ENCODE results near the gene BORCS6. TPM values are rescaled to one million over a fixed set of nuclear protein-coding genes. Genes with fewer than 3 reads are reported as not detected.

BORCS6 gene
- total RNA-seq, 2 donors from 2014 or later: 8.3 to 8.7 TPM

DNA sequence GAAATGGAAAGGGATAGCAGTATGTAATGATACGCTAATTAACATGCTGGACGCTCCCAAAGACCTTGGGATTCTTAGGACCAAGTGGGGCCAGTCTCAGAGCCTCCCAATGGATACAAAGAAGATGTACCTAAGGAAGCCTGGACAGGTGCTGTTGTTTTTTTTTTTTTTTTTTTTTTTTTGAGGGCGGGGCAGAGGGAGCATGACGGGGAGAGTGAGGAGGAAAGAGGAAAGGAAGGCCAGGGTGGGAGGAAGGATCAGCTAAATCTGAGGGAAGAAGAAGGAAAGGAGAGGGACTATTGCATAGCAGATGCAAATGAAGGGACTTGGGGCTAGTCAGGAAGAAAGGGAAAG is 29.8 kb downstream of the BORCS6 start:
- peaks cover 8% of the 10 kb centered on the region for H3K36me3 Mint-ChIP-seq (ENCODE audit: low read depth)
- peak overlapping the region; percentile 90 for H3K4me3 Mint-ChIP-seq
- H3K27ac Mint-ChIP-seq: no peak overlapping the region
- ATAC-seq (no peak), DNase-seq (no peak)
- peaks cover 50% of the 10 kb centered on the region for H3K4me1 Mint-ChIP-seq
- H3K9me3 ChIP-seq (ENCODE audit: control insufficient read depth, low read length, poor library complexity, severe bottlenecking): no peaks in the 10 kb centered on the region
- H3K27me3 Mint-ChIP-seq: no peaks in the 10 kb centered on the region

- DNase-seq (no peak), ATAC-seq (no peak)
- Mint-ChIP-seq H3K4me3 (peak overlapping the region; percentile 2), H3K36me3 (ENCODE audit: low read depth) (peaks cover 8% of the 10 kb centered on the region), H3K4me1 (peaks cover 50% of the 10 kb centered on the region), H3K27ac (no peak overlapping the region), H3K27me3 (no peaks in the 10 kb centered on the region)
- no peaks in the 10 kb centered on the region for H3K9me3 ChIP-seq (ENCODE audit: control insufficient read depth, low read length, poor library complexity, severe bottlenecking)
Measured at GRCh38 chr17:8159459-8160223, 30.3 kb downstream of the BORCS6 start.

- no peak for ATAC-seq
- Mint-ChIP-seq H3K27me3 (no peaks in the 10 kb centered on the region), H3K36me3 (ENCODE audit: low read depth) (peaks cover 9% of the 10 kb centered on the region), H3K27ac (no peak overlapping the region), H3K4me3 (peak overlapping the region; percentile 73), H3K4me1 (peaks cover 54% of the 10 kb centered on the region)
- no peak for DNase-seq
- no peaks in the 10 kb centered on the region for H3K9me3 ChIP-seq (ENCODE audit: control insufficient read depth, low read length, poor library complexity, severe bottlenecking)
Measured at GRCh38 chr17:8159032-8159400, 31.0 kb downstream of the BORCS6 start.

GRCh38 chr17:8158267-8159031 is 31.5 kb downstream of the BORCS6 start:
- H3K27ac Mint-ChIP-seq: no peak overlapping the region

DNA sequence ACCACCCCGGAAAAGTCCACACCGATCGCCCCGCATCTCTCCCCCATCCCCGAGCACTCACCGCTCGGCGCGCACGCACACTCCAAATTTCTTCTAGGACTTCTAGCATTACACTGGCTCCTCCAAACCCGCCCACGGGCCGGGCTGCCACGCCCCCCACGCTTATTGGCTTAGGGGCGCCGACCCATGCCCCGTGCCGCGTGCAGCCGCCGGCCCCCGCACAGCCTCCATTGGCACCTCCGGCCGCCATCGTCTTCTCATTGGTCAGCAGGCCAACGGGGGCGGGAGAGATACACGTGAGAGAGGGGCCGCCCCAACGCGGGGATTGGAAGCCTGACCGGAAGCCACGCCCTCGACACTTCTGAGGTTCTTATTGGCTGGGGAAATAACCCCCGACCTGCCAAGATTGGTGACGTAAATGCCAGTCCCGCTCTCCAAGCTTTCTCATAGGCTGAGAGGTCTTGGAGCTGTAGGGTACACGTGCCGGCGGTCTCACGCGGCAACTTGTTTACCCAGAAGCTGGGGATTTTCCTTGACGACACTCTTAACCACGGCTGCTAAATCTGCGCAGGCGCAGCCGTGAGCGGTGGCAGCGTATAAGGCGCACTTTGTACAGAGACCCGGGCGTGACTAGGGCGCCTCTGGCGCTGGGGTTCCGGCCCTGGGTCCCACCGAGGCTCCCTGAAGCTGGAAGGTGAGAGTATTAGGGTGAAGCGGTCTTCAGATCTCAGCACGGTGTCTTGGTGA is 33.6 kb downstream of the BORCS6 start:
- Mint-ChIP-seq H3K4me1 (peaks cover 63% of the 10 kb centered on the region), H3K27ac (no peak overlapping the region), H3K4me3 (no peak overlapping the region), H3K27me3 (no peaks in the 10 kb centered on the region), H3K36me3 (ENCODE audit: low read depth) (peaks cover 21% of the 10 kb centered on the region)
- DNase-seq: peak; percentile 99 to 100 (median 99)
- H3K9me3 ChIP-seq (ENCODE audit: control insufficient read depth, low read length, poor library complexity, severe bottlenecking): no peaks in the 10 kb centered on the region
- ATAC-seq: peak; percentile 75

More at GRCh38 chr17:8158267-8159031, 31.5 kb downstream of the BORCS6 start:
- H3K4me3 Mint-ChIP-seq: peak overlapping the region; percentile 73
- H3K27me3 Mint-ChIP-seq: no peaks in the 10 kb centered on the region
- H3K9me3 ChIP-seq (ENCODE audit: control insufficient read depth, low read length, poor library complexity, severe bottlenecking): no peaks in the 10 kb centered on the region
- DNase-seq: peak; percentile 72 to 89 (median 75)
- H3K36me3 Mint-ChIP-seq (ENCODE audit: low read depth): peaks cover 12% of the 10 kb centered on the region
- peaks cover 54% of the 10 kb centered on the region for H3K4me1 Mint-ChIP-seq
- ATAC-seq: peak; percentile 11

GRCh38 chr17:8155996-8156245 is 34.1 kb downstream of the BORCS6 start:
- H3K9me3 ChIP-seq (ENCODE audit: control insufficient read depth, low read length, poor library complexity, severe bottlenecking): no peaks in the 10 kb centered on the region
- DNase-seq: no peak
- no peak for ATAC-seq
- peaks cover 63% of the 10 kb centered on the region for H3K4me1 Mint-ChIP-seq
- H3K27ac Mint-ChIP-seq: no peak overlapping the region
- H3K36me3 Mint-ChIP-seq (ENCODE audit: low read depth): peaks cover 22% of the 10 kb centered on the region
- no peak overlapping the region for H3K4me3 Mint-ChIP-seq
- no peaks in the 10 kb centered on the region for H3K27me3 Mint-ChIP-seq

GRCh38 chr17:8155231-8155995 is 34.6 kb downstream of the BORCS6 start:
- DNase-seq (peak in 1 of 3 donors; percentile 15), ATAC-seq (no peak)
- H3K9me3 ChIP-seq (ENCODE audit: control insufficient read depth, low read length, poor library complexity, severe bottlenecking): no peaks in the 10 kb centered on the region
- no peak overlapping the region for H3K27ac Mint-ChIP-seq
- H3K4me1 Mint-ChIP-seq: peaks cover 60% of the 10 kb centered on the region
- H3K36me3 Mint-ChIP-seq (ENCODE audit: low read depth): peaks cover 21% of the 10 kb centered on the region
- no peaks in the 10 kb centered on the region for H3K27me3 Mint-ChIP-seq
- no peak overlapping the region for H3K4me3 Mint-ChIP-seq

DNA sequence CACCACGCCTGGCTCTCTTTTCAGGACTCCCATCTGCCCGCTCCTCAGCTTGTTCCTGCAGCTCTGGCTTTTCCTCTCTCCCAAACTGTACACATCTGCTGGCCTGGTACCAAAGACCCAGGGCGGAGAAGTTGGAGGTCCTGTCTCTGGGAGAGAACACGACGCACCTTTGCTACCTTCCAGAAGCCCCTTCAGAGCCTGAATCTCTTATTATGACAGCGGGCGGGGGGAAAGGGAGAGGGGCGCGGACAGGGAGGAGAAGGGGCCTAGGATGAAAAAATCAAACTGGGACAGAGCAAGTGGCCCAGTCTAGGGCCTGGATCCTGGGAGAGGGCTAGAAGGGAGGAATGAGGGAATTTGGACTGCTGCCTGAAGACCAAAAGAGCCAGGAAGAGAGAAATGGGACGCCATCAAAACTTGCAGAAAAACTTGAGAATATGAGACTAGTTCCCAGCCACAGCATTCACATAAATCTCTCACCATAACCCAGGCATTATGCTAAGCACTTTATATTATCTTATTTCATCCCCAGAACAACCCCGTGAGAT is 35.3 kb downstream of the BORCS6 start:
- no peaks in the 10 kb centered on the region for H3K27me3 Mint-ChIP-seq
- ATAC-seq (no peak), DNase-seq (no peak)
- H3K27ac Mint-ChIP-seq: no peak overlapping the region
- H3K36me3 Mint-ChIP-seq (ENCODE audit: low read depth): peaks cover 17% of the 10 kb centered on the region
- no peak overlapping the region for H3K4me3 Mint-ChIP-seq
- peaks cover 57% of the 10 kb centered on the region for H3K4me1 Mint-ChIP-seq
- no peaks in the 10 kb centered on the region for H3K9me3 ChIP-seq (ENCODE audit: control insufficient read depth, low read length, poor library complexity, severe bottlenecking)

DNA sequence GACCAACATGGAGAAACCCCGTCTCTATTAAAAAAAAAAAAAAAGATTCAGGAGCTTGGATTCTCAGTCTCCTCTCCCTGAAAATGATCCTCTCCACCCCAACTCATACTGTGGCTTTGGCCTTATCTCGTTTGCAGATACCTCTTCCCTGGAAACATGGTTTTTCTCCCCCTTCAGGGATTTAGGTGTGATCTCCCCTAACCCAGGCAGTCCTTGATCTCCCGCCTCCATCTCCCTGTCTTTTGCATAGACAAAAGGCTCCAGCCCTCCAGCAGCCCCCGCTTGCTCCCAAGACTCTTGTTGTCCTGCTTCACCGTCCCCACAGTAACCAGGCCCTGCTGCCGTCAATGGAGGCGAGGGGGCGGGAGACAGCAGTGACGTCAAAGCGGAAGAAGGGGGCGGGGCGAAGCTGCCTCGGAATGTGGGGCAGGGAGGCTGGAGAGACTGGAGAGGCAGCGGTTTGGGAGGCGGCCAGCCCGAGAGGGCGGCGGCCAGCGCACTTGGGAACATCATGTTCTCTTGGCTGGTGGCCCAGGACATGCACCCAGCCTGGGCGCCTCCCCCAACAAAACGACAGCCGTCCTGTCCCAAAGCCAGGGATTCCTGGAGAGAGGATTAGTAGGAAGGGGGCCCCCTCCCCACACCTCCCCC is 35.9 kb downstream of the BORCS6 start:
- no peaks in the 10 kb centered on the region for H3K9me3 ChIP-seq (ENCODE audit: control insufficient read depth, low read length, poor library complexity, severe bottlenecking)
- peaks cover 17% of the 10 kb centered on the region for H3K36me3 Mint-ChIP-seq (ENCODE audit: low read depth)
- H3K27ac Mint-ChIP-seq: no peak overlapping the region
- no peaks in the 10 kb centered on the region for H3K27me3 Mint-ChIP-seq
- DNase-seq (peak; percentile 86 to 95 (median 93)), ATAC-seq (peak; percentile 25)
- peaks cover 57% of the 10 kb centered on the region for H3K4me1 Mint-ChIP-seq
- no peak overlapping the region for H3K4me3 Mint-ChIP-seq

GRCh38 chr17:8153525-8153956 is 36.4 kb downstream of the BORCS6 start:
- H3K9me3 ChIP-seq (ENCODE audit: control insufficient read depth, low read length, poor library complexity, severe bottlenecking): no peaks in the 10 kb centered on the region
- Mint-ChIP-seq H3K4me1 (peaks cover 54% of the 10 kb centered on the region), H3K36me3 (ENCODE audit: low read depth) (peaks cover 17% of the 10 kb centered on the region), H3K27me3 (no peaks in the 10 kb centered on the region), H3K27ac (no peak overlapping the region), H3K4me3 (no peak overlapping the region)
- DNase-seq: peak in 1 of 3 donors; percentile 14
- ATAC-seq: no peak

DNA sequence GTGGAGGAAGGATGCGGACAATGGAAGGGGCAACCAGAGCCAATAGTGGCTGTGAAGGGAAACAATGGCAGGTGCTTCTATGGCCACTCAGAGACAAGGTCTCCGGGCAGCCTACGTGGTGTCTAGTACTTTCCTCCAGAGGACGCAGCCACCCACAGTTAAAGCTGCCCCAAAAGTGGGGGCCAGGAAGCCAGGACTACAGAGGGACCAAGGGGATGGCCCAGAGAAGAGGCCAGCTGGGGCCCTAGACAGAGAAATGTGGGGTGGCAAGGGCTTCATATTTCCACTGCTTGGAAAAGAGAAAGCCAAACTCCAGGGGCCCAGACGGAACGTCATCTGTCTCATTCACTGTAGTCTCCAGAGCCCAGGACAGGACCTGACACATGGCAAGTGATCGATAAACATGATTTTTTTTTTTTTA is 36.9 kb downstream of the BORCS6 start:
- DNase-seq (no peak), ATAC-seq (no peak)
- Mint-ChIP-seq H3K27ac (no peak overlapping the region), H3K4me3 (no peak overlapping the region), H3K27me3 (no peaks in the 10 kb centered on the region), H3K36me3 (ENCODE audit: low read depth) (peaks cover 22% of the 10 kb centered on the region), H3K4me1 (peaks cover 56% of the 10 kb centered on the region)
- H3K9me3 ChIP-seq (ENCODE audit: control insufficient read depth, low read length, poor library complexity, severe bottlenecking): no peaks in the 10 kb centered on the region

DNA sequence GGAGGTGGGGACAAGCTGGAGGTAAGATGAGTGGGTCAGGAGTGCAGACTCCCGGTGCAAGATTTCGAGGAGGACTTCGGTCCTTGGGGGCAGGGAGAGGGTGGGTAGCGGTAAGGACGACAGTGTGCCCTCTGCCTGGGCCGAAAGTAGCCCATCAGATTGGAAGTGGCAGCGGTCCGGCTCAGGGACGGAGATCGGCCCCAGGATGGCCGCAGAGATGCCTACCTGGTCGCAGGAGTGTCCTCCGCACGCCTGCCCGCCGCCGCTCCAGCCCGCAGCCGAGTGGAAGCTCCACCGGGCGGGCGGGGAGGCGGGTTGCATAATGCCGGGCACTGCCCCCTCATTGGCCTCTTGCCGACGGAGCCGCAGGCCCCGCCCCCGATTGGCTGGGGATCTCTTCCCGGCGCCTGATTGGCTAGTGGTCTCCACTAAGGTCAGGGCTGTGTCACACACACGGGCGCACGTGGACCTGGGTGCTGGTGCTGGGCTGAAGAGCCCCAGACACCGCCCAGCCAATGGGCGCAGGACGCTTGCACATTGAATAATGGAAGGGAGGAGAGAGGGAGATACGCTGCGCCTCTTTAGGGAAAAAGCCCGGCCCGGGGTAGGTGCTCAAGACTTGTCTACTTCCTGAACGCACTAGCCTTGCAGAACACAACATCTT is 37.7 kb downstream of the BORCS6 start, which contains the start of gene PER1:
Gene PER1 (minus strand): TSS at position 293 of the 664 bp plus-strand sequence. CDS start 1,698 bp downstream, outside the sequence.
- H3K36me3 Mint-ChIP-seq (ENCODE audit: low read depth): peaks cover 22% of the 10 kb centered on the region
- H3K27me3 Mint-ChIP-seq: no peaks in the 10 kb centered on the region
- DNase-seq (peak; percentile 78 to 88 (median 85)), ATAC-seq (peak; percentile 31)
- H3K4me1 Mint-ChIP-seq: peaks cover 62% of the 10 kb centered on the region
- H3K4me3 Mint-ChIP-seq: no peak within 1 kb of the TSS
- no peaks in the 10 kb centered on the region for H3K9me3 ChIP-seq (ENCODE audit: control insufficient read depth, low read length, poor library complexity, severe bottlenecking)
- no peak within 1 kb of the TSS for H3K27ac Mint-ChIP-seq

Measured in T-helper 17 cell (primary cell).